ENCODE data around the gene ATP2B2. TPM values are rescaled to one million over a fixed set of nuclear protein-coding genes. Genes with fewer than 3 reads are reported as not detected.

The ATP2B2 gene
- total RNA-seq, 1 experiment from 2014 or later, result not detected

DNA sequence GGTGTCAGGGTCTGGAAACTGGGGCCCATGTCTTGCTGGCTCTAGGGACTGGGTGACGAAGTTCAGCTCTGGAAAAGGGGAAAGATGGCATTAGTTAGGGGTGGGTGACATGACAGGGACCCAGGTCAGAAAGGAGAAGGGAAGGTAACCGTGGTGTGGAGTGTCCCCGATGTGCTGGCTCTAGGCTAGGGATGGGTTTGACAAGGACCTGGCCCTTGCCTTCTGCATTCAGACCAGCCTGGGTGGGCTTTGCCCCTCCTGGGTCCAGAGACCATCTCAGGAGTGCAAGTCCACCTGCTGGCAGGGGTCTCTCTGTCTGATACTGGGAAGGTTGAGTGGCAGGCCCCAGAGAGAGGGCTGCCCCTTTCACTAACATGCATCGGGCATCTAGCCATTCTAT is 28.7 kb upstream of the ATP2B2 start:
- no peaks in the 10 kb centered on the region for H3K9me3 Mint-ChIP-seq (ENCODE audit: unreplicated experiment)
- Histone ChIP-seq H3K36me3 (ENCODE audit: control insufficient read depth, insufficient read depth, low read length) (no peaks in the 10 kb centered on the region), H3K27me3 (replicated peaks; ENCODE audit: control insufficient read depth, insufficient read depth, low read length) (no peaks in the 10 kb centered on the region), H3K4me3 (ENCODE audit: low read depth, low read length) (no peak overlapping the region), H3K4me1 (no peaks in the 10 kb centered on the region), H3K9me3 (no peaks in the 10 kb centered on the region)
- ChIA-PET POLR2A (no interaction called here), CTCF (no interaction called here)
- H3K27me3 Mint-ChIP-seq (ENCODE audit: insufficient read depth, unreplicated experiment), result peaks cover 16% of the 10 kb centered on the region
- TF ChIP-seq, protein P1, sequence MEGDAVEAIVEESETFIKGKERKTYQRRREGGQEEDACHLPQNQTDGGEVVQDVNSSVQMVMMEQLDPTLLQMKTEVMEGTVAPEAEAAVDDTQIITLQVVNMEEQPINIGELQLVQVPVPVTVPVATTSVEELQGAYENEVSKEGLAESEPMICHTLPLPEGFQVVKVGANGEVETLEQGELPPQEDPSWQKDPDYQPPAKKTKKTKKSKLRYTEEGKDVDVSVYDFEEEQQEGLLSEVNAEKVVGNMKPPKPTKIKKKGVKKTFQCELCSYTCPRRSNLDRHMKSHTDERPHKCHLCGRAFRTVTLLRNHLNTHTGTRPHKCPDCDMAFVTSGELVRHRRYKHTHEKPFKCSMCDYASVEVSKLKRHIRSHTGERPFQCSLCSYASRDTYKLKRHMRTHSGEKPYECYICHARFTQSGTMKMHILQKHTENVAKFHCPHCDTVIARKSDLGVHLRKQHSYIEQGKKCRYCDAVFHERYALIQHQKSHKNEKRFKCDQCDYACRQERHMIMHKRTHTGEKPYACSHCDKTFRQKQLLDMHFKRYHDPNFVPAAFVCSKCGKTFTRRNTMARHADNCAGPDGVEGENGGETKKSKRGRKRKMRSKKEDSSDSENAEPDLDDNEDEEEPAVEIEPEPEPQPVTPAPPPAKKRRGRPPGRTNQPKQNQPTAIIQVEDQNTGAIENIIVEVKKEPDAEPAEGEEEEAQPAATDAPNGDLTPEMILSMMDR (IDR thresholded peaks at IDR 0.05; ENCODE audit: insufficient read depth in 1 of 2, low read depth in 1 of 2, low read length in 1 of 2, severe bottlenecking in 1 of 2, unreplicated experiment in 1 of 2), result no peak
- no TSS peak for BruUV-seq (replicated peaks)
- no peaks in the 10 kb centered on the region for H3K4me1 Mint-ChIP-seq (ENCODE audit: low read depth, unreplicated experiment)
- no peaks in the 10 kb centered on the region for H3K36me3 Mint-ChIP-seq (ENCODE audit: insufficient read depth, unreplicated experiment)
- DNase-seq, result no peak
- H3K4me3 Mint-ChIP-seq (ENCODE audit: unreplicated experiment), result no peak overlapping the region
- no peak overlapping the region for H3K27ac Mint-ChIP-seq (ENCODE audit: unreplicated experiment)
- intact Hi-C loops (cut with micrococcal nuclease; ENCODE audit: unreplicated experiment), result no loop called here

DNA sequence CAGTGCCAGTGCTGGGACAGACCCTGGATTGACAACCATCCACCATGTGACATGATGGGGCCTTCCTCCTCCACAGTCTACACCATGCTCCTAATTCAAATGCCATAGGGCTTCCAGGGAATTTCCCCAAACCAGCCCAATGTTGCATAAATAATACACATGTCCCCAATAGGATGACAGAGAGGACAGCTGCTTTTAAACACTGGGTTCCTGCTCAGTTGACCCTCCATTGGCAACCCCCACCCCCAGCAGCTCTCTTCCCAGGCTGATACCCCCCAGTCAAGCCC is 28.3 kb upstream of the ATP2B2 start:
- Mint-ChIP-seq H3K9me3 (ENCODE audit: unreplicated experiment) (no peaks in the 10 kb centered on the region), H3K27ac (ENCODE audit: unreplicated experiment) (no peak overlapping the region), H3K4me3 (ENCODE audit: unreplicated experiment) (no peak overlapping the region), H3K4me1 (ENCODE audit: low read depth, unreplicated experiment) (no peaks in the 10 kb centered on the region), H3K36me3 (ENCODE audit: insufficient read depth, unreplicated experiment) (no peaks in the 10 kb centered on the region), H3K27me3 (ENCODE audit: insufficient read depth, unreplicated experiment) (peaks cover 16% of the 10 kb centered on the region)
- intact Hi-C loops (cut with micrococcal nuclease; ENCODE audit: unreplicated experiment), result no loop called here
- ChIA-PET CTCF (no interaction called here), POLR2A (no interaction called here)
- no TSS peak for BruUV-seq (replicated peaks)
- Histone ChIP-seq H3K36me3 (ENCODE audit: control insufficient read depth, insufficient read depth, low read length) (no peaks in the 10 kb centered on the region), H3K27me3 (replicated peaks; ENCODE audit: control insufficient read depth, insufficient read depth, low read length) (no peaks in the 10 kb centered on the region), H3K4me1 (no peaks in the 10 kb centered on the region), H3K4me3 (ENCODE audit: low read depth, low read length) (no peak overlapping the region), H3K9me3 (no peaks in the 10 kb centered on the region)
- DNase-seq, result no peak
- TF ChIP-seq, protein P1 (IDR thresholded peaks at IDR 0.05; ENCODE audit: insufficient read depth in 1 of 2, low read depth in 1 of 2, low read length in 1 of 2, severe bottlenecking in 1 of 2, unreplicated experiment in 1 of 2), result no peak

DNA sequence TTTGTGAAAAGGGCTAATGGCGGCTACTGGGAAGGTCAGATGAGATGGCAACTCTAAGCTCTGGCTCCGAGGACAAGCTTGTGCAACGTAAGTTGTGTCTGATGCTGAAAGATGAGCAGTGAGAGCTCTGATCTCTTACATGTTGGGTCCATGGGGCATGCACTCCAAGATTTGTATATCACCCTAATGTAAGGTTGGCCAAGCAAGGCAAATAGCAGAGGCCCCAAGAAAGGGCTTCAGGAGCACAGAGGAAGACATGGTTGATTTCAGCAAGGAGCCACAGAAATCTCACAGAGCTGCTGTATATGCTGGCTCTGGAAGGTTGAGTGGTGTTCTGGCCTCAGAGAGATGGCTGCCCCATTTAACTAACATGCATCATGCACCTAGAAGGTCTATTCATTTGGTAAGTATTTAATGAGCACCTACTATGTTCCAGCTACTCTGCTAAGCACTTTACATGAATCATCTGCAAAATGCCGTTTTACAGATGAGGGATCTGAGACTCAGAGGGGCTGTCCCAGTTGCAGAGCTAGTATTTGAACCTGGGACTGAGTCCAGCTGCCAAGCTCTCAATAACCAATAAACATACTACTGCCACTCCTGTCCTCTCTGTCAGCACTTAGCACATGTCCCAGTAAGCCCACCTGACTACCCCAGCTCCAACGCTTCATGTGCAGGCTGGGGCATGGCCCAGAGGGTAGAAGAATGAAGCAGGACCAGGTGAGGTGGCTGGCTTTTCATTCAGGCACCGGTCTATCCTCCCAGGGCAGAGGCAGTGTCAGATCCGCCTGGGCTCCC is 27.8 kb upstream of the ATP2B2 start:
- Mint-ChIP-seq H3K9me3 (ENCODE audit: unreplicated experiment) (no peaks in the 10 kb centered on the region), H3K4me3 (ENCODE audit: unreplicated experiment) (no peak overlapping the region), H3K36me3 (ENCODE audit: insufficient read depth, unreplicated experiment) (no peaks in the 10 kb centered on the region), H3K27me3 (ENCODE audit: insufficient read depth, unreplicated experiment) (peaks cover 16% of the 10 kb centered on the region), H3K27ac (ENCODE audit: unreplicated experiment) (no peak overlapping the region), H3K4me1 (ENCODE audit: low read depth, unreplicated experiment) (no peaks in the 10 kb centered on the region)
- POLR2A ChIA-PET, result no interaction called here
- no peaks in the 10 kb centered on the region for H3K4me1 ChIP-seq
- no peak for DNase-seq
- H3K36me3 ChIP-seq (ENCODE audit: control insufficient read depth, insufficient read depth, low read length), result no peaks in the 10 kb centered on the region
- TF ChIP-seq, protein P1 (IDR thresholded peaks at IDR 0.05; ENCODE audit: insufficient read depth in 1 of 2, low read depth in 1 of 2, low read length in 1 of 2, severe bottlenecking in 1 of 2, unreplicated experiment in 1 of 2), result no peak
- CTCF ChIA-PET, result no interaction called here
- no peaks in the 10 kb centered on the region; the same call in 1 of the 2 replicates for H3K27me3 ChIP-seq (replicated peaks; ENCODE audit: control insufficient read depth, insufficient read depth, low read length)
- BruUV-seq (replicated peaks), result no TSS peak
- H3K4me3 ChIP-seq (ENCODE audit: low read depth, low read length), result no peak overlapping the region
- H3K9me3 ChIP-seq, result no peaks in the 10 kb centered on the region
- intact Hi-C loops (cut with micrococcal nuclease; ENCODE audit: unreplicated experiment), result no loop called here
